Endodermal cell (in vitro differentiated cells): ENCODE results near the gene CYP8B1. TPM values are rescaled to one million over a fixed set of nuclear protein-coding genes. Genes with fewer than 3 reads are reported as not detected.
A peak's percentile ranks its signal among the peaks of the same experiment; 100 is the strongest.

ENCODE experiments used
- DNase-seq: peaks from one replicate; pipeline ENCODE4 v3.0.0-alpha.2; 2017
- H3K27ac ChIP-seq: 2 replicates; pipeline ENCODE4 v1.5.1; 2013; ENCODE audit warnings: mild to moderate bottlenecking, low read depth, low read length, moderate library complexity
- H3K27me3 ChIP-seq: 2 replicates; pipeline ENCODE4 v1.6.1; 2013; ENCODE audit warnings: mild to moderate bottlenecking, low read length, moderate library complexity; ENCODE audit not compliant: insufficient read depth, control insufficient read depth, poor library complexity, severe bottlenecking
- H3K36me3 ChIP-seq: 2 replicates; pipeline ENCODE4 v1.7.0; 2013; ENCODE audit warnings: mild to moderate bottlenecking, low read length, moderate library complexity; ENCODE audit not compliant: control insufficient read depth, insufficient read depth
- H3K4me1 ChIP-seq: one replicate; pipeline ENCODE4 v1.7.0; 2013; ENCODE audit warnings: low read length; ENCODE audit not compliant: control insufficient read depth, insufficient read depth
- H3K4me3 ChIP-seq: 2 replicates; pipeline ENCODE4 v1.5.1; 2013; ENCODE audit warnings: mild to moderate bottlenecking, low read length, moderate library complexity
- H3K9ac ChIP-seq: 2 replicates; pipeline ENCODE4 v1.6.1; 2013; ENCODE audit warnings: mild to moderate bottlenecking, low read length, moderate library complexity; ENCODE audit not compliant: poor library complexity, severe bottlenecking; ENCODE audit errors: extremely low read depth
- H3K9me3 ChIP-seq: 2 replicates; pipeline ENCODE4 v1.6.1; 2013; ENCODE audit warnings: mild to moderate bottlenecking, low read length, moderate library complexity; ENCODE audit not compliant: control insufficient read depth
- H3K27ac Mint-ChIP-seq: 2 replicates; pipeline ENCODE4 v1.8.0; 2020; ENCODE audit warnings: mixed read lengths
- H3K27me3 Mint-ChIP-seq: 2 replicates; pipeline ENCODE4 v1.8.0; 2021; ENCODE audit warnings: mild to moderate bottlenecking, mixed read lengths; ENCODE audit not compliant: insufficient read depth
- H3K36me3 Mint-ChIP-seq: 2 replicates; pipeline ENCODE4 v1.8.0; 2020; ENCODE audit warnings: low read depth, mixed read lengths
- H3K4me1 Mint-ChIP-seq: 2 replicates; pipeline ENCODE4 v1.8.0; 2020; ENCODE audit warnings: mixed read lengths
- H3K4me3 Mint-ChIP-seq: 2 replicates; pipeline ENCODE4 v1.8.0; 2020; ENCODE audit warnings: mild to moderate bottlenecking, moderate library complexity, mixed read lengths
- H3K9me3 Mint-ChIP-seq: 2 replicates; pipeline ENCODE4 v1.8.0; 2020; ENCODE audit warnings: mild to moderate bottlenecking, mixed read lengths
- WGBS, 2 experiments: methylation state at CpG; one replicate each; pipeline versions ENCODE4 v1.1.5 to v1.1.7; 2013; ENCODE audit warnings: missing lambda C conversion rate in 2 of 2, mixed read lengths in 1 of 2; ENCODE audit not compliant: insufficient coverage in 1 of 2, insufficient read length in 1 of 2; 5-methylcytosine and 5-hydroxymethylcytosine counted together
- total RNA-seq, 2 donors: library from RNA; stranded (reverse); fragmentation: NEBNext Ultra II Directional in 1 of 2; extraction: Animal tissue kit (Norgen Biotek cat#: 25700) in 1 of 2; gene quantifications; 2 replicates in 1 of 2; 3 replicates in 1 of 2; pipeline ENCODE4 v1.2.1, GENCODE V29; 2021
- TF ChIP-seq, protein P1 (sequence below): fragments of 200-600 bp; sonication (generic); conservative IDR thresholded peaks from 2 replicates; pipeline ENCODE4 v1.5.0; 2021; ENCODE audit warnings: antibody characterized with exemption, mild to moderate bottlenecking

Gene CYP8B1
- total RNA-seq, 2 donors from 2014 or later, result not detected

DNA sequence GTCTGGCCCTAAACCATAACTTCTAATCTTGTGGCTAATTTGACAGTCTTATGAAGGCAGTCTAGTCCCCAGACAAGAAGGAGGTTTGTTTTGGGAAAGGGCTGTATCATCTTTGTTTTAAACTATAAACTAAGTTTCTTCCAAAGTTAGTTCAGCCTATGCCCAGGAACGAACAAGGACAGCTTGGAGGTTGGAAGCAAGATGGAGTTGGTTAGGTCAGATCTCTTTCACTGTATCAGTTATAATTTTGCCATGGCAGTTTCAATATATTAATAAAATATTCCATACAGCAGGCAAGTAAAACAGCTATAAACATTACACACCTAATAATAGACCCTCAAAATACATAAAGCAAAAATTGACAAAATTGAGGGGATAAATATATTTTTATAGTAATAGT, 17.1 kb upstream of the CYP8B1 start:
- H3K27me3 ChIP-seq, result no peaks in the 10 kb centered on the region
- H3K4me3 ChIP-seq, result no peak overlapping the region
- TF ChIP-seq, protein P1, sequence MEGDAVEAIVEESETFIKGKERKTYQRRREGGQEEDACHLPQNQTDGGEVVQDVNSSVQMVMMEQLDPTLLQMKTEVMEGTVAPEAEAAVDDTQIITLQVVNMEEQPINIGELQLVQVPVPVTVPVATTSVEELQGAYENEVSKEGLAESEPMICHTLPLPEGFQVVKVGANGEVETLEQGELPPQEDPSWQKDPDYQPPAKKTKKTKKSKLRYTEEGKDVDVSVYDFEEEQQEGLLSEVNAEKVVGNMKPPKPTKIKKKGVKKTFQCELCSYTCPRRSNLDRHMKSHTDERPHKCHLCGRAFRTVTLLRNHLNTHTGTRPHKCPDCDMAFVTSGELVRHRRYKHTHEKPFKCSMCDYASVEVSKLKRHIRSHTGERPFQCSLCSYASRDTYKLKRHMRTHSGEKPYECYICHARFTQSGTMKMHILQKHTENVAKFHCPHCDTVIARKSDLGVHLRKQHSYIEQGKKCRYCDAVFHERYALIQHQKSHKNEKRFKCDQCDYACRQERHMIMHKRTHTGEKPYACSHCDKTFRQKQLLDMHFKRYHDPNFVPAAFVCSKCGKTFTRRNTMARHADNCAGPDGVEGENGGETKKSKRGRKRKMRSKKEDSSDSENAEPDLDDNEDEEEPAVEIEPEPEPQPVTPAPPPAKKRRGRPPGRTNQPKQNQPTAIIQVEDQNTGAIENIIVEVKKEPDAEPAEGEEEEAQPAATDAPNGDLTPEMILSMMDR, result no peak
- WGBS, 2 experiments, result 80% methylated on average over 1 of the region's 1 CpG; no CpG with 5 or more reads in 1 of the 2 experiments
- H3K4me1 Mint-ChIP-seq, result peaks cover 49% of the 10 kb centered on the region
- no peak overlapping the region for H3K9ac ChIP-seq
- no peak overlapping the region for H3K27ac ChIP-seq
- no peaks in the 10 kb centered on the region for H3K9me3 Mint-ChIP-seq
- H3K36me3 Mint-ChIP-seq, result no peaks in the 10 kb centered on the region
- H3K9me3 ChIP-seq, result no peaks in the 10 kb centered on the region
- no peak overlapping the region for H3K4me3 Mint-ChIP-seq
- DNase-seq, result no peak
- peaks cover 17% of the 10 kb centered on the region for H3K4me1 ChIP-seq
- no peak overlapping the region for H3K27ac Mint-ChIP-seq
- no peaks in the 10 kb centered on the region for H3K27me3 Mint-ChIP-seq
- no peaks in the 10 kb centered on the region for H3K36me3 ChIP-seq

GRCh38 chr3:42892169-42892568, 16.5 kb upstream of the CYP8B1 start:
- Mint-ChIP-seq H3K4me1 (peaks cover 53% of the 10 kb centered on the region), H3K36me3 (no peaks in the 10 kb centered on the region), H3K27me3 (no peaks in the 10 kb centered on the region), H3K4me3 (no peak overlapping the region), H3K9me3 (no peaks in the 10 kb centered on the region), H3K27ac (peak overlapping the region; percentile 81)
- Histone ChIP-seq H3K4me1 (peaks cover 21% of the 10 kb centered on the region), H3K9me3 (no peaks in the 10 kb centered on the region), H3K27ac (no peak overlapping the region), H3K27me3 (no peaks in the 10 kb centered on the region), H3K36me3 (no peaks in the 10 kb centered on the region), H3K4me3 (no peak overlapping the region), H3K9ac (no peak overlapping the region)
- TF ChIP-seq, protein P1, result no peak
- 91 to 100% methylated on average over 1 of the region's 1 CpG for WGBS, 2 experiments
- no peak for DNase-seq

DNA sequence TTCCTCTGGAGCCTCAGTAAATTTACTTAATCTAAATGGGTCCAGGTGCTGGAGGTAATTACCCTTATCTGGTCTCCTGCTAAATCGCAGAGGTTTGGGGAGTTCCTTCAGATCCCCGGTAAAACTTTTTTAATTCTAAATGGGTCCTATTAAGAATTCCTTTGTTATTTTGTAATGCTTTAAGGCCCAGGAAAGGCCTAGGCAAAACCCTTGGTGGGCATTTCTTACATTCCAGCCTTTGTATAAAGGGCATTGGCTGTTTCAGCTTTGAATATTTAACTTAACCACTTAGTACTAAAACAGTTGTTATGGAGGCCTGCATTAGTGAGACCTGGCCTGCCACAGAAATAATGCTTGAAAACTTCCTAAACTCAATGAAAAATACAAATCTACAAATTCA, 15.4 kb upstream of the CYP8B1 start:
- 0 to 27% methylated on average over 1 to 2 of the region's 2 CpGs for WGBS, 2 experiments

More for the DNA sequence above, 15.4 kb upstream of the CYP8B1 start:
- Histone ChIP-seq H3K36me3 (no peaks in the 10 kb centered on the region), H3K4me1 (peaks cover 28% of the 10 kb centered on the region), H3K9me3 (no peaks in the 10 kb centered on the region), H3K4me3 (peak overlapping the region; percentile 60), H3K27me3 (no peaks in the 10 kb centered on the region), H3K27ac (peak overlapping the region; percentile 72), H3K9ac (peak overlapping the region; percentile 12)
- DNase-seq, result peak; percentile 61
- H3K36me3 Mint-ChIP-seq, result no peaks in the 10 kb centered on the region
- H3K27me3 Mint-ChIP-seq, result no peaks in the 10 kb centered on the region
- TF ChIP-seq, protein P1, result no peak
- peaks cover 59% of the 10 kb centered on the region for H3K4me1 Mint-ChIP-seq
- H3K4me3 Mint-ChIP-seq, result no peak overlapping the region
- H3K27ac Mint-ChIP-seq, result peak overlapping the region; percentile 81
- no peaks in the 10 kb centered on the region for H3K9me3 Mint-ChIP-seq
